GM12801 (cell line): Measurements from ENCODE around the gene TMEM178B.

ENCODE experiments used
- CTCF ChIP-seq: IDR thresholded peaks from one replicate; pipeline ENCODE4 v1.5.1; 2011; ENCODE audit warnings: control low read depth; ENCODE audit not compliant: insufficient read length; ENCODE audit errors: extremely low read depth

The TMEM178B gene

GRCh38 chr7:141527076-141527475, 453.2 kb downstream of the TMEM178B start:
- TF ChIP-seq CTCF = no peak

- TF ChIP-seq CTCF = no peak
These were observed 454.5 kb downstream of the TMEM178B start for GRCh38 chr7:141528399-141528798.
